OCI-LY7 (cell line): ENCODE measurements around the gene JOSD1. TPM values are rescaled to one million over a fixed set of nuclear protein-coding genes. Genes with fewer than 3 reads are reported as not detected.

ENCODE experiments used
- BruUV-seq: library from RNA; stranded (reverse); fragments of 400-500 nt; replicated peaks from 2 replicates; lab custom pipeline; 2021; lab: Mats Ljungman, UMichigan
- CTCF ChIA-PET: fragments of 300-600 bp; sonication (Branson Sonifier 250); formaldehyde crosslinking; loops from one replicate; lab custom pipeline; 2022; ENCODE audit warnings: antibody characterized with exemption; ENCODE audit not compliant: unreplicated experiment; lab: Charles Lee
- POLR2A ChIA-PET: fragments of 300-600 bp; sonication (Branson Sonifier 250); formaldehyde crosslinking; loops from one replicate; lab custom pipeline; 2022; ENCODE audit warnings: antibody characterized with exemption; lab: Charles Lee
- DNase-seq: peaks from one replicate; pipeline ENCODE4 v3.0.0-alpha.2; 2015; ENCODE audit warnings: low spot score
- H2AFZ ChIP-seq: fragments of 200-600 bp; sonication (generic), shearing (Covaris generic); 2 replicates; pipeline ENCODE4 v1.6.1; 2014; ENCODE audit warnings: mild to moderate bottlenecking, antibody characterized with exemption, low read length, moderate library complexity
- H3K27ac ChIP-seq: fragments of 200-600 bp; sonication (generic); 2 replicates; pipeline ENCODE4 v1.5.1; 2014; ENCODE audit warnings: mixed run types, low read depth, mild to moderate bottlenecking, moderate library complexity, low read length, inconsistent platforms; ENCODE audit not compliant: poor library complexity, severe bottlenecking
- H3K36me3 ChIP-seq: fragments of 200-600 bp; sonication (generic); 2 replicates; pipeline ENCODE4 v1.6.1; 2014; ENCODE audit warnings: mild to moderate bottlenecking, antibody characterized with exemption, low read length, moderate library complexity, mixed read lengths; ENCODE audit not compliant: insufficient read depth
- H3K4me1 ChIP-seq: fragments of 200-600 bp; sonication (generic); 2 replicates; pipeline ENCODE4 v1.5.1; 2014; ENCODE audit warnings: mild to moderate bottlenecking, low read length; ENCODE audit not compliant: insufficient read depth, poor library complexity, severe bottlenecking
- H3K4me2 ChIP-seq: fragments of 200-600 bp; sonication (generic); 2 replicates; pipeline ENCODE4 v1.6.1; 2014; ENCODE audit warnings: mild to moderate bottlenecking, low read length
- H3K4me3 ChIP-seq: fragments of 200-600 bp; sonication (generic); 2 replicates; pipeline ENCODE4 v1.5.1; 2014; ENCODE audit warnings: mild to moderate bottlenecking, low read depth, low read length; ENCODE audit not compliant: poor library complexity, severe bottlenecking
- H3K79me2 ChIP-seq: fragments of 200-600 bp; sonication (generic); 2 replicates; pipeline ENCODE4 v1.6.1; 2016; ENCODE audit warnings: low read depth, mild to moderate bottlenecking, low read length, moderate library complexity, mixed read lengths; ENCODE audit not compliant: insufficient read depth
- H3K9me2 ChIP-seq: fragments of 200-600 bp; sonication (generic); 2 replicates; pipeline ENCODE4 v1.6.1; 2016; ENCODE audit warnings: mild to moderate bottlenecking, low read length, mixed read lengths; ENCODE audit not compliant: insufficient read depth
- H3K9me3 ChIP-seq: fragments of 200-600 bp; sonication (generic); 2 replicates; pipeline ENCODE4 v1.6.1; 2014; ENCODE audit warnings: mild to moderate bottlenecking, mixed run types, low read length, mixed read lengths
- H4K20me1 ChIP-seq: fragments of 200-600 bp; sonication (generic); 2 replicates; pipeline ENCODE4 v1.6.1; 2014; ENCODE audit warnings: mild to moderate bottlenecking, antibody characterized with exemption, low read length, moderate library complexity, mixed read lengths; ENCODE audit not compliant: insufficient read depth
- CTCF ChIP-seq: fragments of 200-600 bp; sonication (generic); conservative IDR thresholded peaks from 2 replicates; pipeline ENCODE4 v1.5.1; 2014; ENCODE audit warnings: mild to moderate bottlenecking, antibody characterized with exemption, low read length, moderate library complexity, mixed read lengths
- EZH2phosphoT487 ChIP-seq: fragments of 200-600 bp; sonication (generic); IDR thresholded peaks from 2 replicates; pipeline ENCODE4 v1.6.1; 2018; ENCODE audit warnings: low read depth, borderline replicate concordance, mild to moderate bottlenecking, mixed run types, antibody characterized with exemption, low read length, moderate library complexity, mixed read lengths
- intact Hi-C: fragments of 100-400 bp; cut with micrococcal nuclease; formaldehyde crosslinking; loops from one replicate; pipeline ENCODE4 v1.10.0; 2022; ENCODE audit not compliant: unreplicated experiment
- total RNA-seq, 2 experiments: library from RNA; depleted of rRNA in 1 of 2; stranded (reverse); fragments of >200 nt in 1 of 2; shearing (Covaris generic) in 1 of 2; gene quantifications; 2 replicates each; pipeline ENCODE4 v1.2.3, GENCODE V29; 2014 to 2022

The JOSD1 gene
- total RNA-seq, 2 experiments from 2014 or later = 50.4 to 56.3 TPM

- peaks cover 42% of the 10 kb centered on the region for H3K36me3 ChIP-seq
- CTCF ChIA-PET = interaction anchor here (1.1 kb wide), 1 partner anchor 17 kb away, joined by 6 read pairs; no protein-coding TSS in a partner anchor
Observed at GRCh38 chr22:38681582-38682335, 19.0 kb downstream of the JOSD1 start, which contains the start of gene TOMM22. Gene TOMM22 (plus strand): TSS chr22:38681957. CDS start chr22:38681979, 22 bp downstream.

GRCh38 chr22:38675833-38676232 is 24.9 kb downstream of the JOSD1 start:
- H3K36me3 ChIP-seq = 0 out of 2 replicates have a peak, but pooled peaks cover 3% of the 10 kb centered on the region
- H4K20me1 ChIP-seq = no peaks in the 10 kb centered on the region
- H3K4me3 ChIP-seq = no peak overlapping the region
- ChIA-PET POLR2A (no interaction called here), CTCF (no interaction called here)
- H3K9me2 ChIP-seq = no peaks in the 10 kb centered on the region
- H3K27ac ChIP-seq = no peak overlapping the region
- intact Hi-C loops = no loop called here
- no peaks in the 10 kb centered on the region for H3K4me1 ChIP-seq
- BruUV-seq = no TSS peak
- no peaks in the 10 kb centered on the region for H3K9me3 ChIP-seq
- TF ChIP-seq CTCF (no peak), EZH2phosphoT487 (no peak)
- DNase-seq = no peak
- H3K4me2 ChIP-seq = no peak overlapping the region
- no peak overlapping the region for H2AFZ ChIP-seq
- no peaks in the 10 kb centered on the region for H3K79me2 ChIP-seq

More at GRCh38 chr22:38681582-38682335, 19.0 kb downstream of the JOSD1 start, which contains the start of gene TOMM22:
- TF ChIP-seq EZH2phosphoT487 = no peak
- peak; percentile 90 for TF ChIP-seq CTCF
- peak within 1 kb of the TSS; percentile 75 for H2AFZ ChIP-seq
- H3K79me2 ChIP-seq = peaks cover 11% of the 10 kb centered on the region
- H3K9me3 ChIP-seq = no peaks in the 10 kb centered on the region
- POLR2A ChIA-PET = interaction anchor here (0.7 to 2.1 kb wide), 5 partner anchors 17 to 346 kb away, joined by 3 to 18 read pairs (median 4); partner anchors contain the start of gene JOSD1
- no peaks in the 10 kb centered on the region for H4K20me1 ChIP-seq
- intact Hi-C loops = loop anchor here (2.0 kb wide), 2 partner anchors 23 to 25 kb away; partner anchors contain the start of genes CBY1, FAM227A and GTPBP1
- peak within 1 kb of the TSS; percentile 93 for H3K4me2 ChIP-seq
- peak; percentile 90 for DNase-seq
- peak within 1 kb of the TSS; percentile 25 for H3K27ac ChIP-seq
- H3K4me3 ChIP-seq = peak within 1 kb of the TSS; percentile 89
- no peaks in the 10 kb centered on the region for H3K9me2 ChIP-seq
- peaks cover 11% of the 10 kb centered on the region for H3K4me1 ChIP-seq
- BruUV-seq = no TSS peak

- H2AFZ ChIP-seq = no peak overlapping the region
- 0 out of 2 replicates have a peak, but pooled peaks cover 3% of the 10 kb centered on the region for H3K36me3 ChIP-seq
- no peak overlapping the region for H3K27ac ChIP-seq
- no peaks in the 10 kb centered on the region for H3K9me2 ChIP-seq
- intact Hi-C loops = no loop called here
- no peak overlapping the region for H3K4me3 ChIP-seq
- H3K79me2 ChIP-seq = no peaks in the 10 kb centered on the region
- no peaks in the 10 kb centered on the region for H4K20me1 ChIP-seq
- BruUV-seq = no TSS peak
- no peak for DNase-seq
- no peaks in the 10 kb centered on the region for H3K9me3 ChIP-seq
- no peak overlapping the region for H3K4me2 ChIP-seq
- ChIA-PET POLR2A (no interaction called here), CTCF (no interaction called here)
- no peaks in the 10 kb centered on the region for H3K4me1 ChIP-seq
- TF ChIP-seq CTCF (no peak), EZH2phosphoT487 (no peak)
Observed at GRCh38 chr22:38674888-38675287, 25.9 kb downstream of the JOSD1 start.
